H1 (cell line): ENCODE measurements around the gene CUEDC2. TPM values are rescaled to one million over a fixed set of nuclear protein-coding genes. Genes with fewer than 3 reads are reported as not detected.

ENCODE experiments used
- CBX5 ChIP-seq: fragments of 300-800, 300-1000 bp; sonication (generic); IDR thresholded peaks from 2 replicates; pipeline ENCODE4 v1.7.1; 2016; ENCODE audit warnings: antibody characterized with exemption, low read length, low read depth
- CREB1 ChIP-seq: IDR thresholded peaks from 2 replicates; pipeline ENCODE4 v1.6.1; 2012; ENCODE audit warnings: inconsistent platforms
- EGR1 ChIP-seq: IDR thresholded peaks from 2 replicates; pipeline ENCODE4 v1.6.1; 2011; ENCODE audit warnings: low read depth, low read length, borderline replicate concordance
- EZH2 ChIP-seq: fragments of 200-600 bp; sonication (generic); IDR thresholded peaks from 2 replicates; pipeline ENCODE4 v1.7.1; 2012; ENCODE audit warnings: low read depth, mild to moderate bottlenecking, moderate library complexity, low read length, inconsistent platforms; ENCODE audit not compliant: severe bottlenecking
- FOSL1 ChIP-seq: IDR thresholded peaks from 2 replicates; pipeline ENCODE4 v1.6.1; 2011; ENCODE audit warnings: mild to moderate bottlenecking, low read depth, low read length, moderate library complexity; ENCODE audit not compliant: insufficient read depth
- GTF2F1 ChIP-seq: IDR thresholded peaks from 2 replicates; pipeline ENCODE4 v1.6.1; 2012; ENCODE audit warnings: low read depth, low read length, improper control_type of control experiment, borderline replicate concordance
- RBBP5 ChIP-seq: IDR thresholded peaks from 2 replicates; pipeline ENCODE4 v1.7.1; 2012; ENCODE audit warnings: low read depth, mild to moderate bottlenecking, inconsistent platforms, low read length, moderate library complexity, borderline replicate concordance
- SAP30 ChIP-seq: fragments of 300-600 bp; sonication (generic); IDR thresholded peaks from 2 replicates; pipeline ENCODE4 v1.7.1; 2012; ENCODE audit warnings: low read length, moderate library complexity, mild to moderate bottlenecking, inconsistent platforms; ENCODE audit not compliant: insufficient read depth, insufficient replicate concordance
- SP2 ChIP-seq: IDR thresholded peaks from 2 replicates; pipeline ENCODE4 v1.6.1; 2012; ENCODE audit warnings: mild to moderate bottlenecking, low read length, inconsistent platforms
- TAF1 ChIP-seq: IDR thresholded peaks from 2 replicates; pipeline ENCODE4 v1.6.1; 2011; ENCODE audit warnings: mild to moderate bottlenecking, low read depth, low read length
- TBP ChIP-seq: IDR thresholded peaks from 2 replicates; pipeline ENCODE4 v1.6.1; 2011; ENCODE audit warnings: low read depth, low read length, improper control_type of control experiment
- polyA plus RNA-seq, 7 experiments: library from polyadenylated mRNA; depleted of rRNA in 3 of 7; stranded (reverse) in 5 of 7; unstranded in 2 of 7; fragments of >200 nt in 5 of 7; fragments of 200-250 nt in 2 of 7; gene quantifications; 1 replicate in 5 of 7; 2 replicates in 1 of 7; 4 replicates in 1 of 7; pipeline versions ENCODE4 v1.2.1 to v1.2.3, GENCODE V29; 2011 to 2013; ENCODE audit warnings: missing spikeins in 2 of 7, mixed read lengths in 2 of 7
- total RNA-seq: library from RNA; stranded (reverse); fragmentation: NEBNext Ultra II Directional; extraction: Animal tissue kit (Norgen Biotek cat#: 25700); gene quantifications from 2 replicates; pipeline ENCODE4 v1.2.1, GENCODE V29; 2021

CUEDC2 gene
- total and polyA plus RNA-seq, 2 of the 8 experiments (the other 6 are each of a cell fraction or from before 2014, with no cell fraction given): 41.7 to 55.2 TPM

DNA sequence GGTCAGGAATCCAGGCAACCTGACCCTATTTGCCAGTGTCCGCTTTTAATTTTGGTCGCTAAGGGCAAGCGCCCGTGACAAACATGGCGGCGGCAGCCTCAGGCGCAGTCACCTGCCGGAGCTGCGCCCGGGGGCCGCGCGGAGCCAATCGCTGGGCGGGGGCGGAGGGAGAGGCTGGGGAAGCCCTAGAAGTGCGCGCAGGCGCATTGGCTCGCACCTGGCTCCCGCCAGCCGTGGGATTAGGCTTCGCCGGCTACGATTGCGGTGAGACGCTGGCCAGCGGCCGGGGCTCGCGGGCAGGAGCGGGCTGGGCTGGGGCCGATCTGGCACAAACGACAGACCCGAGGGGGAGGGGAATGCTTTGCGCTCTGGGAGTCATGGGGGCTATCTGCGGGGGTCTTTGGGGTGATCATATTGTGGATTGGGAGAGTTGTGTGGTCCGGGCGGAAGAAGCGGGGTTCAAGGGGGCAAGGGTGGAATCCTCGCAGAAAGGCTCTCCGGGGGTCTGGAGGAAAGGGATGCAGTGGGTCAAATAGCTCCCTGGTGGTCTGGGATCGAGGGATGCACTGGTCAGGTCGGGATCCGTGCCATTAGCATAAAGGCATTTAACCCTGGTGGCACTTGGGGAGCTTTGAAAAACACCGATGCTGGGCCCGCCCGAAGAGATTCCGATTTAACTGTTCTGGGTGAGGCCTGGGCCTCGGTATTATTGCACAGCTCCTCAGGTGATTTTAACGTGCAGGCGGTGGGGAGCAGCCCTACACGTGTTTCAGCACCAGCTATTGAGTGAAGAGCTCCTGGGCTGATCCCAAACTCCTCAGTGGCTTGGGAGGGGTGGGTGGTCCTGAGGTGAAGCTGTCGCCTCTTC, 29.0 kb upstream of the CUEDC2 start (continued):
- TF ChIP-seq TAF1 (peak; percentile 87), CBX5 (no peak), GTF2F1 (no peak), SP2 (no peak), CREB1 (peak; percentile 68), EGR1 (peak; percentile 86; the same call in 1 of the 2 replicates), SAP30 (peak; percentile 95), RBBP5 (no peak), FOSL1 (no peak), TBP (peak; percentile 61; the same call in 1 of the 2 replicates), EZH2 (no peak)
